Neural cell (in vitro differentiated cells): ENCODE measurements around the gene STK31. TPM values are rescaled to one million over a fixed set of nuclear protein-coding genes. Genes with fewer than 3 reads are reported as not detected.

Experiments
- H2AFZ ChIP-seq: fragments of 200-600, 300-800 bp; sonication (generic), shearing (Covaris generic); 2 replicates; pipeline ENCODE4 v1.6.0; 2014; ENCODE audit warnings: low read depth, mild to moderate bottlenecking, antibody characterized with exemption, low read length, moderate library complexity
- H3F3A ChIP-seq: fragments of 200-600 bp; shearing (Covaris generic); 2 replicates; pipeline ENCODE4 v1.6.1; 2016; ENCODE audit warnings: mild to moderate bottlenecking, moderate library complexity, mixed read lengths, antibody characterized with exemption, low read length; ENCODE audit not compliant: insufficient read depth, poor library complexity, severe bottlenecking
- H3K27ac ChIP-seq: fragments of 200-600, 300-800 bp; sonication (generic), shearing (Covaris generic); 2 replicates; pipeline ENCODE4 v1.5.1; 2014; ENCODE audit warnings: mild to moderate bottlenecking, low read length, moderate library complexity
- H3K27me3 ChIP-seq: fragments of 300-800, 200-600 bp; sonication (generic), shearing (Covaris generic); 2 replicates; pipeline ENCODE4 v1.6.0; 2014; ENCODE audit warnings: mild to moderate bottlenecking, low read depth, low read length, moderate library complexity; ENCODE audit not compliant: insufficient read depth
- H3K36me3 ChIP-seq: fragments of 300-800, 200-600 bp; sonication (generic), shearing (Covaris generic); 2 replicates; pipeline ENCODE4 v1.5.1; 2014; ENCODE audit warnings: mild to moderate bottlenecking, antibody characterized with exemption, low read length, moderate library complexity; ENCODE audit not compliant: insufficient read depth
- H3K4me2 ChIP-seq: fragments of 300-800, 200-600 bp; sonication (generic), shearing (Covaris generic); 2 replicates; pipeline ENCODE4 v1.6.0; 2014; ENCODE audit warnings: mild to moderate bottlenecking, low read length
- H3K4me3 ChIP-seq: fragments of 300-800, 200-600 bp; sonication (generic), shearing (Covaris generic); 2 replicates; pipeline ENCODE4 v1.5.1; 2014; ENCODE audit warnings: mild to moderate bottlenecking, low read length, moderate library complexity
- H3K79me2 ChIP-seq: fragments of 200-600 bp; shearing (Covaris generic); replicated peaks from 2 replicates; pipeline ENCODE4 v1.6.0; 2014; ENCODE audit warnings: mild to moderate bottlenecking, low read length, moderate library complexity; ENCODE audit not compliant: insufficient read depth
- H3K9ac ChIP-seq: fragments of 300-800, 200-600 bp; sonication (generic), shearing (Covaris generic); 2 replicates; pipeline ENCODE4 v1.6.1; 2016; ENCODE audit warnings: mild to moderate bottlenecking, low read length, mixed read lengths
- H3K9me2 ChIP-seq: fragments of 200-600 bp; shearing (Covaris generic); 2 replicates; pipeline ENCODE4 v1.6.1; 2016; ENCODE audit warnings: mild to moderate bottlenecking, low read length, mixed read lengths; ENCODE audit not compliant: insufficient read depth
- H3K9me3 ChIP-seq: fragments of 200-600, 300-800 bp; sonication (generic), shearing (Covaris generic); 2 replicates; pipeline ENCODE4 v1.6.1; 2016; ENCODE audit warnings: mild to moderate bottlenecking, mixed run types, low read length, moderate library complexity, mixed read lengths
- H4K20me1 ChIP-seq: fragments of 200-600 bp; shearing (Covaris generic); 2 replicates; pipeline ENCODE4 v1.6.1; 2016; ENCODE audit warnings: mild to moderate bottlenecking, mixed run types; ENCODE audit not compliant: insufficient read depth
- EP300 ChIP-seq: fragments of 450-650 bp; conservative IDR thresholded peaks from 2 replicates; pipeline ENCODE4 v1.6.1; 2014; ENCODE audit warnings: antibody characterized with exemption, mild to moderate bottlenecking, moderate library complexity; ENCODE audit not compliant: poor library complexity, severe bottlenecking
- EZH2 ChIP-seq: fragments of 200-600, 300-800 bp; shearing (Covaris generic), sonication (generic); IDR thresholded peaks from 2 replicates; pipeline ENCODE4 v1.6.1; 2014; ENCODE audit warnings: antibody characterized with exemption, low read length, borderline replicate concordance, mild to moderate bottlenecking; ENCODE audit not compliant: insufficient read depth, poor library complexity, severe bottlenecking
- MXI1 ChIP-seq: fragments of 450-650 bp; conservative IDR thresholded peaks from 2 replicates; pipeline ENCODE4 v1.6.1; 2014; ENCODE audit warnings: antibody characterized with exemption, mild to moderate bottlenecking; ENCODE audit not compliant: poor library complexity, severe bottlenecking
- POLR2AphosphoS5 ChIP-seq: IDR thresholded peaks from 2 replicates; pipeline ENCODE4 v1.6.1; 2012
- RAD21 ChIP-seq: fragments of 450-650 bp; conservative IDR thresholded peaks from 2 replicates; pipeline ENCODE4 v1.6.1; 2014; ENCODE audit warnings: antibody characterized with exemption, mild to moderate bottlenecking, moderate library complexity
- SMC3 ChIP-seq: fragments of 450-650 bp; conservative IDR thresholded peaks from 2 replicates; pipeline ENCODE4 v1.6.1; 2014; ENCODE audit warnings: antibody characterized with exemption, mild to moderate bottlenecking, moderate library complexity; ENCODE audit not compliant: poor library complexity
- TAF1 ChIP-seq: IDR thresholded peaks from 2 replicates; pipeline ENCODE4 v1.6.1; 2012; ENCODE audit warnings: low read depth
- polyA plus RNA-seq: library from polyadenylated mRNA; depleted of rRNA; stranded (reverse); fragments of >200 nt; gene quantifications from 2 replicates; pipeline ENCODE4 v1.2.3, GENCODE V29; 2014
- TF ChIP-seq, protein P1 (sequence below): IDR thresholded peaks from 2 replicates; pipeline ENCODE4 v1.6.1; 2012; ENCODE audit warnings: borderline replicate concordance
- TF ChIP-seq, protein P2 (sequence below): fragments of 450-650 bp; IDR thresholded peaks from 2 replicates; pipeline ENCODE4 v1.5.1; 2014; ENCODE audit warnings: antibody characterized with exemption, mild to moderate bottlenecking, moderate library complexity; ENCODE audit not compliant: poor library complexity, severe bottlenecking

STK31 gene
- polyA plus RNA-seq, 1 donor from 2014 or later = 0.76 TPM

DNA sequence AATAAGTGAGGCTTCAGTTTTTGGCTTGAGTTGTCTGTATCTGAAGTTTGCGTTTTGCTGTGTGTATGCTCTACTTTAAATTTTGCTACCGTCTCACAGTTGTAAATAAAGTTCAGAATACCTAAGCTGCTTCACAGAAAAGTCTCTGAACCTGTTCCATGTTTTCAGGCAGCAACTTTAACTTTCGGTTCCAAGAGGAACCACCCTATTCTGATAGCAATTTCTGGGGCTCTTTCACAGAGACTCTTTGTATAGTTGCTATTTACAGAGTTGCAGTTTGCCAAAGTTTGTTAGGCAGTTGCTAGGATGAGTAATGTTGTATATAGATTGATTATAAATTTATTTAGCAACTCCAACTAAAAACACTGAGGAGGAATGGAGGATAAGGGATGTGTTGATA lies 24.3 kb upstream of the STK31 start:
- Histone ChIP-seq H3K27me3 (no peaks in the 10 kb centered on the region), H3K9me3 (no peaks in the 10 kb centered on the region), H3K27ac (no peak overlapping the region), H4K20me1 (no peaks in the 10 kb centered on the region), H3F3A (no peaks in the 10 kb centered on the region), H2AFZ (no peak overlapping the region), H3K9ac (no peak overlapping the region), H3K9me2 (no peaks in the 10 kb centered on the region), H3K4me2 (no peak overlapping the region), H3K36me3 (peaks cover 5% of the 10 kb centered on the region), H3K4me3 (no peak overlapping the region), H3K79me2 (no peaks in the 10 kb centered on the region)
- no peak for TF ChIP-seq EP300
- no peak for TF ChIP-seq RAD21
- TF ChIP-seq SMC3 = no peak
- no peak for TF ChIP-seq EZH2
- TF ChIP-seq, protein P1, sequence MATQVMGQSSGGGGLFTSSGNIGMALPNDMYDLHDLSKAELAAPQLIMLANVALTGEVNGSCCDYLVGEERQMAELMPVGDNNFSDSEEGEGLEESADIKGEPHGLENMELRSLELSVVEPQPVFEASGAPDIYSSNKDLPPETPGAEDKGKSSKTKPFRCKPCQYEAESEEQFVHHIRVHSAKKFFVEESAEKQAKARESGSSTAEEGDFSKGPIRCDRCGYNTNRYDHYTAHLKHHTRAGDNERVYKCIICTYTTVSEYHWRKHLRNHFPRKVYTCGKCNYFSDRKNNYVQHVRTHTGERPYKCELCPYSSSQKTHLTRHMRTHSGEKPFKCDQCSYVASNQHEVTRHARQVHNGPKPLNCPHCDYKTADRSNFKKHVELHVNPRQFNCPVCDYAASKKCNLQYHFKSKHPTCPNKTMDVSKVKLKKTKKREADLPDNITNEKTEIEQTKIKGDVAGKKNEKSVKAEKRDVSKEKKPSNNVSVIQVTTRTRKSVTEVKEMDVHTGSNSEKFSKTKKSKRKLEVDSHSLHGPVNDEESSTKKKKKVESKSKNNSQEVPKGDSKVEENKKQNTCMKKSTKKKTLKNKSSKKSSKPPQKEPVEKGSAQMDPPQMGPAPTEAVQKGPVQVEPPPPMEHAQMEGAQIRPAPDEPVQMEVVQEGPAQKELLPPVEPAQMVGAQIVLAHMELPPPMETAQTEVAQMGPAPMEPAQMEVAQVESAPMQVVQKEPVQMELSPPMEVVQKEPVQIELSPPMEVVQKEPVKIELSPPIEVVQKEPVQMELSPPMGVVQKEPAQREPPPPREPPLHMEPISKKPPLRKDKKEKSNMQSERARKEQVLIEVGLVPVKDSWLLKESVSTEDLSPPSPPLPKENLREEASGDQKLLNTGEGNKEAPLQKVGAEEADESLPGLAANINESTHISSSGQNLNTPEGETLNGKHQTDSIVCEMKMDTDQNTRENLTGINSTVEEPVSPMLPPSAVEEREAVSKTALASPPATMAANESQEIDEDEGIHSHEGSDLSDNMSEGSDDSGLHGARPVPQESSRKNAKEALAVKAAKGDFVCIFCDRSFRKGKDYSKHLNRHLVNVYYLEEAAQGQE = no peak
- no peak for TF ChIP-seq MXI1
- TF ChIP-seq, protein P2, sequence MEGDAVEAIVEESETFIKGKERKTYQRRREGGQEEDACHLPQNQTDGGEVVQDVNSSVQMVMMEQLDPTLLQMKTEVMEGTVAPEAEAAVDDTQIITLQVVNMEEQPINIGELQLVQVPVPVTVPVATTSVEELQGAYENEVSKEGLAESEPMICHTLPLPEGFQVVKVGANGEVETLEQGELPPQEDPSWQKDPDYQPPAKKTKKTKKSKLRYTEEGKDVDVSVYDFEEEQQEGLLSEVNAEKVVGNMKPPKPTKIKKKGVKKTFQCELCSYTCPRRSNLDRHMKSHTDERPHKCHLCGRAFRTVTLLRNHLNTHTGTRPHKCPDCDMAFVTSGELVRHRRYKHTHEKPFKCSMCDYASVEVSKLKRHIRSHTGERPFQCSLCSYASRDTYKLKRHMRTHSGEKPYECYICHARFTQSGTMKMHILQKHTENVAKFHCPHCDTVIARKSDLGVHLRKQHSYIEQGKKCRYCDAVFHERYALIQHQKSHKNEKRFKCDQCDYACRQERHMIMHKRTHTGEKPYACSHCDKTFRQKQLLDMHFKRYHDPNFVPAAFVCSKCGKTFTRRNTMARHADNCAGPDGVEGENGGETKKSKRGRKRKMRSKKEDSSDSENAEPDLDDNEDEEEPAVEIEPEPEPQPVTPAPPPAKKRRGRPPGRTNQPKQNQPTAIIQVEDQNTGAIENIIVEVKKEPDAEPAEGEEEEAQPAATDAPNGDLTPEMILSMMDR = no peak
- TF ChIP-seq POLR2AphosphoS5 = no peak
- TF ChIP-seq TAF1 = no peak

DNA sequence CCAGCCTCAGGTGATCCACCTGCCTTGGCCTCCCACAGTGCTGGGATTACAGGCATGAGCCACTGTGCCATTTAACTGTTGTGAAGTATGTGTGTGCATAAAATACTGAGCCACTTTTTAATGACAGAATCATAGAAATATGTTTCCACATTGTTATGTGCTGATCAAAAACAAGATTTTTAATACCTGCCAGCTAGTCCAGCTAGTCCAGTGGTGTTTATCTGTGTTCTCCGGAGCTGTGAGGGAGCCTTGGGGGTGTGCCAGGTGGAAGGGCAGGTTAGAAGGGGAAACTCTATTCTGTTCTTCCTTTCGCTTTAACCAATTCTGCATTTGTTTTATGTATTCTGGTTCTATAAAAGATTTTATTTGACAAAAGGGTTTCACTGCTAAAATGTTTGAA lies 23.0 kb upstream of the STK31 start:
- Histone ChIP-seq H3K4me3 (no peak overlapping the region), H3F3A (no peaks in the 10 kb centered on the region), H3K9ac (no peak overlapping the region), H3K4me2 (no peak overlapping the region), H2AFZ (no peak overlapping the region), H4K20me1 (no peaks in the 10 kb centered on the region), H3K9me2 (no peaks in the 10 kb centered on the region), H3K27me3 (no peaks in the 10 kb centered on the region), H3K36me3 (peaks cover 5% of the 10 kb centered on the region), H3K79me2 (no peaks in the 10 kb centered on the region), H3K27ac (no peak overlapping the region), H3K9me3 (no peaks in the 10 kb centered on the region)
- TF ChIP-seq EZH2 = no peak
- no peak for TF ChIP-seq MXI1
- no peak for TF ChIP-seq POLR2AphosphoS5
- no peak for TF ChIP-seq EP300
- TF ChIP-seq RAD21 = no peak
- TF ChIP-seq, protein P1 = no peak
- no peak for TF ChIP-seq TAF1
- TF ChIP-seq, protein P2 = no peak
- no peak for TF ChIP-seq SMC3
